HG02938 (cell line): ENCODE data around the gene POU4F3.

Experiments used
- ATAC-seq: cut with Tn5 transposase; IDR thresholded peaks from one replicate; pipeline ENCODE4 v1.9.1; 2021; ENCODE audit warnings: mild to moderate bottlenecking, moderate library complexity; ENCODE audit not compliant: unreplicated experiment

Gene POU4F3

GRCh38 chr5:146390469-146390868 lies 51.8 kb downstream of the POU4F3 start:
- ATAC-seq: no peak
